Muscle of leg (tissue), 9 donors: Measurements from ENCODE around the gene NKIRAS1. TPM values are rescaled to one million over a fixed set of nuclear protein-coding genes. Genes with fewer than 3 reads are reported as not detected.

ENCODE experiments used
- polyA plus RNA-seq, 8 donors: library from polyadenylated mRNA; unstranded; fragments of 120-200 nt; gene quantifications; one replicate each; pipeline versions ENCODE4 v1.2.1 to v1.2.3, GENCODE V29; 2013; ENCODE audit warnings: inconsistent platforms in 1 of 8, low replicate concordance in 1 of 8; ENCODE audit not compliant: insufficient read length in 8 of 8, insufficient read depth in 1 of 8
- total RNA-seq: library from RNA; stranded (reverse); fragments of 120-200 nt; gene quantifications from one replicate; pipeline ENCODE4 v1.2.4, GENCODE V29; 2013

Gene NKIRAS1
- total and polyA plus RNA-seq, 9 donors: 10.7 to 14.5 (median 13.0) TPM

Other genes starting within 250 kb of the NKIRAS1 start
- gene UBE2E1, start 111.0 kb downstream of the NKIRAS1 start, total RNA-seq: 60.3 TPM
- gene UBE2E1, start 111.0 kb downstream of the NKIRAS1 start, polyA plus RNA-seq: 10 to 100 TPM; 68.3 to 95.4 (median 86.9) TPM
- gene RPL15, start 142 bp upstream of the NKIRAS1 start, total RNA-seq: 2,527 TPM
- gene RPL15, start 142 bp upstream of the NKIRAS1 start, polyA plus RNA-seq: 1,000 to 10,000 TPM; 2,355 to 2,951 (median 2,600) TPM
- gene NR1D2, start 28.3 kb upstream of the NKIRAS1 start, total RNA-seq: 26.6 TPM
- 10 to 100 TPM; 15.6 to 21.8 (median 20.6) TPM for gene NR1D2, start 28.3 kb upstream of the NKIRAS1 start, polyA plus RNA-seq